GM19023 (cell line): ENCODE results near the gene AGPAT3.

Experiments
- ATAC-seq: cut with Tn5 transposase; IDR thresholded peaks from one replicate; pipeline ENCODE4 v1.9.1; 2021; ENCODE audit warnings: mild to moderate bottlenecking, moderate library complexity; ENCODE audit not compliant: unreplicated experiment

The AGPAT3 gene

DNA sequence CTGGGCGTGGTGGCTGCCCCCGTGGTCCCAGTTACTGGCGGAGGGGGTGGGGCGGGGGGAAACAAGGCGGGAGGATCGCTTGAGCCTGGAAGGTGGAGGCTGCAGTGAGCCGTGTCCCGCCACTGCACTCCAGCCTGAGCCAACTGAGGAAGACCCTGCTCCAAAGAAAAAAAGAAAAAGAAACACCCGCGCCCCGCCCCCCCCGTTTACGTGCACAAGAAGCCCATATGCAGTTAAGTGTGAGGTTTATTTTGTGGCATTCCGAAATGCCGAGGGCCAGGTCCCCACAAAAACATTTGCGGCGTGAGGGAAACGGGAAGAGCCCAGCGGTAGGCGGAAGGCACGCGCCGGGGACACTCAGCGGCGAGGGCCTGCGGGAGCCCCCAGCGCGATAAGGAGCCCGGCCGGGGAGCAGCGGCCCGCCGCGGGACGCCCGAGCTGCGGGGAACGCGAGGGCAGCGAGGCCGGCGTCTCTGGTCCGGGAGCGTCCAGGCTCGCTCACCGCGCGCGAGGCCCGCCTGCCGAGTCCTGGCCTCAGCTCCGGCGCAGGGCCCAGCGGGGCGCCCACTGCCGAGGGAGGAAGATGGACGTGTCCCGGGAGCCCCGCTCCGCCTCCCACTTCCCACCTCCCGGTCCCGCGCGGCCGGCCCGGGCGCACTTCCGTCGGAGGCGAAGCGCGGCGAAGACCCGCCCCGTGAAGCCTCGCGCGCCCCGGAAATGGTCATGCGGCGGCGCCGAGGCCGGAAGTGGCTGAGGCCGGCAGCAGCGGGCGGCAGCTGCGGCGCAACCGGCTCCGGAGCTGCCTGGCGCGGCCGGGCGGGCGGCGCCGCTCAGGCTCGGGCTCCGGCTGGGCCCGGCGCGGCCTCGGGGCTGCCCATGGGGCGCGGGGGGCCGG lies 146.8 kb downstream of the AGPAT3 start, which contains the start of gene TRAPPC10:
Gene TRAPPC10, plus strand, starts transcription at position 731 of the 895 bp plus-strand sequence. CDS start 185 bp downstream, outside the sequence.
- peak; percentile 64 for ATAC-seq

DNA sequence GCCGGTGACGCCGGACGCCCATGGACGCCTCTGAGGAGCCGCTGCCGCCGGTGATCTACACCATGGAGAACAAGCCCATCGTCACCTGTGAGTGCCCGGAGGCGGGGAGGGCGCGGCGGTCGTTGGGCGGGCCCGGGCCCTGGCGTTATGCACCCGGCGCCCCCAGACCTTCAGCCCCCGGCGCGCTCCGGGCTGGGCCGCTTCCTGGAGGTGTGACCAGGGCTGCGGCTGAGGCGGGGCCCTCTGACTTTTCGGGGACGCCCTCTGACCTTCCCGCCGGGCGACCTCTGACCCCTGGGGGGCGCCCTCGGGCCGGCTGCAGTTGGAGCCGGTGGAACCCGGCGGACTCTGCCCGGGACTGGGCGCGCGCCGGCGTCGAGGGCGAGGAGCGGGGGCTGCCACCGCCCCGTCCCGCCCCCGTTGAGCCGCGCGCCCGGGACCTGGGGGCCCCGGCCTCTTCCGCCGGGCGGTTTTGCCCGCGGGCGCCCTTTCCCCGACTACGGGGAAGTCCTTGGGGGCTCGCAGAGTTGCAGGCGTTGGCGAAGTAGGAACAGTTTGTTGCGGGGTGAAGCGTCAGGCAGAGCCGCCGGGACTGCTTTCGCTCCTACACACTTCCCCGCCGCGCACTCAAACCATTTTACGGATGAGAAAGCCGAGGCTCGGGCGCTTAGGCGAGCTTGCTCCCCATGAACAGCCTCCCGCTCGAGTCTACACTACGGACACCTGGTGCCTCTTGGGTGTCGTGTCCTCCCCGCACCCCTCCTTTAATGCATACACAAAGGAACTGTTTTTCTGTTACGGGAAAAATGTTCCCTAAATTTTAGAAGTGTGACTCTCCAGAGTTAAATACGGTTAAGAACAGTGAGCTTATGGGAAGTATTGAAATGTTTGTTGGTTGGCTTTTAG lies 147.7 kb downstream of the AGPAT3 start:
- peak; percentile 56 for ATAC-seq

DNA sequence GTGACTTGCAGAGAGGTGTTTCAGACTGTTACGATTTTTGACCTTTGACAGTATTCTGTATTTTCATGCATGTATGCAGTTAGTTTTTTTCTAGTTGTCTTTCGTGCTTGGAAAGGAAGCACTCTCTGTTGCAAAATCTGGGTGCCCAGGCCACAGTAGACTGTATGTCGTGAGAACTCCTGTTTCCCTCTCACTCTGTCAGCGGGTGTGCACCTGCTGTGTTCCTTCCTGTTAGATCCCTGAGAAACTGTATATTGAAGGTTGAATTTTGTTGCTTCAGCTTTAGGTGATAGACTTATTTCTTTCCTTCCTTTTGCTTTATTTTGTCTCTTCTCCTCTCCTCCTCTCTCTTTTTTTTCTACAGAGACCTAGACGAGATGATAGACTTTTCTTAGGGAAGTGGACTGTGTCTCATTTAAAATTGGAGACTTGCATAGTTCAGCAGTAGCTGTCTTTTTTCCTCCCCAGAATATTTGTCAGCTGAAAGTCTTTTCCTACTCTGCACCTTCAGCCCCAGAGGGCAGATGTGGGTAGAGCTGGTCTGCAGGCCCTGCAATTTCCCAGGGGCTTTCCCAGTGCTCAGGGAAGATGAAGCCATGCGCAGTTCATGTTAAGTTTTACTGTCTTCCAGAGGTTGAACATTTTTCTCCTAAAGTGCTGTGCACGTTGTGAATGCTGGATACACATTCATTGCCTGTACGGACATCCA lies 148.5 kb downstream of the AGPAT3 start:
- no peak for ATAC-seq

DNA sequence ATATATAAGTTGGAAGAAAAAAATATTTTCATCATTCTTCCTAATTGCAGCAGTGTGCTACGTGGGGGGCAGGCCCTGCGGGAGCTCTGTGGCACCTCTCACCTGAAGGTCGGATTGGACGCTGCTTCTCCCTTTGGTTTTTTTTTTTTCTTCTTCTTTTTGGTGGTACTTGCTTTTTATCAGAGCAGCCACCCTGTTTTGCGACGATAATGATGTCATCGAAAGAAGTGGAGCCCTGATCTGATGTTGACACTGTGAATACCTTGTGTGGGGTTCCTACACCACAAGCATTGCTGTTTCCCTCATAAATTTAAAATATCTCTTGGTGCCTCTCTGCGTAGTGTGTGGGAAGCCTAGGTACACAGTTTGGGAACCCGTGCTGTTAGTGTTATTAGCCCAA lies 152.6 kb downstream of the AGPAT3 start:
- ATAC-seq, result no peak

DNA sequence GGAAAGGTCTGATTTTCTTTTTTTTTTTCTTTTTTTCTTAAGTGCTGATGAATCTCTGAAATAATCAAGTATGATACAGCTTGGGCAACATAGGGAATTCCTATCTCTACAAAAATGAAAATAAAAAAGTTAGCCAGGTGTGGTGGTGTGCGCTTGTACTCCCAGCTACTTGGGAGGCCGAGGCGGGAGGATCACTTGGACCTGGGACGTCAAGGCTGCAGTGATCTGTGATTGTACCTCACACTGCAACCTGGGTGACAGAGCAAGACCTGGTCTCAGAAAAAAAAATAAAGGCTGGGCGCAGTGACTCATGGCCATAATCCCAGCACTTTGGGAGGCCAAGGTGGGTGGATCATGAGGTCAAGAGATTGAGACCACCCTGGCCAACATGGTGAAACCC lies 153.1 kb downstream of the AGPAT3 start:
- ATAC-seq, result no peak

DNA sequence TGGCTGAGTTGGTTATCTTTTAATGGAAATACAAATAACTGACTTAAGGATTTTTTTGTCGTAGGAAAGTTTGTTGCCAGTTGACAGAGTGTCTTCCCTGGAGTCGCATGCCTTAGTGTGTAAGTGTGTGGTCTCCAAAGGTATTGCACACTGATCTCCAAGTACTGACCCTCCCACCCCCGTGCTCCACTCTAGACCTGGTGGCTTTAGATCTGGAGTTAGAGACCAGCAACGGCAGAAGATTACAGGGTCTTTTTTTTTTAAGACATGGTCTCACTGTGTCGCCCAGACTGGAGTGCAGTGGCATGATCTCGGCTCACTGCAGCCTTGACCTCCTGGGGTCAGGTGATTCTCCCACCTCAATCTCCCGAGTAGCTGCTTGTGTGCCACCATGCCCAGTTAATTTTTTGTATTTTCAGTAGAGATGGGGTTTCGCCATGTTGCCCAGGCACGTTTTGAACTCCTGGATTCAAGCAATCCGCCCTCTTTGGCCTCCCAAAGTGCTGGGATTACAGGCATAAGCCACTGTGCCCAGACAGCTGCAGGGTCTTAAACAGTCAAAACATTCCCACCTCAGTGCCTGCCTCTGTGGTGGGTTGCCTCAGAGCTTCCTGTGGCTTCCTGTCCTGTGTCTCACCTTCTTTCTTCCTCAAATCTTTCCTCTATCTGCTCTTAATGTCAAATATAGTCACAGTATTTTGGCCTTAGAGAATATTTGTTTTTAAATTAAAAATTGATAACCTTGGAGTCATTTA lies 154.0 kb downstream of the AGPAT3 start:
- ATAC-seq, result no peak

DNA sequence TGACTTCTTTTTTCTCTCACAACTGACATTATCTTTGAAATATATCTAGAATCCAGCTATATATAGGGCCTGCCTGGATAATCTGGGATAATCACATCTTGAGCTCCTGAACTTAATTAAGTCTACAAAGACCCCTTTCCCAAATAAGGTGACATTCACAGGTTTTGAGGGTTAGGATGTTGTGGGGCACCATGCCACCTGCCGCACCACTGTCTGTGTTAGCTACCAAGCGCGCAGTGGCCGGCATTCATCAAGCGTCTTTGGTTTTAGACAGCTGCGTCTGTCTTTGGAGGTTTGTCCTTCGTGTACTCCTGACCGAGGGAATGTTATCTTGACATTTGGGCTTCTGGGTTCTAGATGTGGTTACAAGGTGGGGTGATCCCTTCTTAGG lies 154.5 kb downstream of the AGPAT3 start:
- no peak for ATAC-seq

DNA sequence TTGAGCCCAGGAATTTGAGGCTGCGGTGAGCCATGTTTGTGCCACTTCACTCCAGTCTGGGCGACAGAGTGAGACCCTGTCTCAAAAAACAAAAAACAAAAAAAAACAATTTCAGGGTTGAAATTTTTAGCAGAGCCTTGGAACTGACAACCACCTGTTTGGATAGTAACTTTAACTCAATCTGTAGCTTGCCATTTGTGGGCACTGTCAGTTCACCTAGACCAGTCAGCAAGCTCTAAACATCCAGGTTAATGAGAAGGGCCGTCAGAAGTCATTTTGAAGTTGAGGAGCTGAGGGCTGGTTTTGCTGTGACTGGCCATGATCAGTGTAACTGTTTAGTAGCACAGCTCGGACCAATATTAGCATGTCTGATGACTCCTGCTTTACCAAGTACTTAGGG lies 155.5 kb downstream of the AGPAT3 start:
- ATAC-seq, result no peak

DNA sequence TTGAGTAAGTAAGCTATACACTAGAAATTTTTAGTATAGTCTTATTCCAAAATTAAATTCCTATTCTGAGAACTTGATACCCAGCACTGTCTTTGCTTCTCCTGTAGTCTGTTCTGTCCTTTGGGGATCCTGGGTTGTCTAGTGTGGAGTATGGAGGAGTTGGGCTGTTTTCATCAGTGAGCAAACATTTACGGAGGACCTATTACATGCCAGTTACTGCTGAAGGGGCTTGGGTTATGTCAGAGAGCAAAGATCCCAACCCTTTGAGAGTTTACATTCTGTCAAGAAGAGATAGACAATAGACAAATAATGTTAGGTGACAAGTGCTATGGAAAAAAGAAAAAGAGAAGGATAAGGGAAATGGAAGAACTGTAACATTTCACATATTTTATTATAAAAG lies 156.0 kb downstream of the AGPAT3 start:
- no peak for ATAC-seq

DNA sequence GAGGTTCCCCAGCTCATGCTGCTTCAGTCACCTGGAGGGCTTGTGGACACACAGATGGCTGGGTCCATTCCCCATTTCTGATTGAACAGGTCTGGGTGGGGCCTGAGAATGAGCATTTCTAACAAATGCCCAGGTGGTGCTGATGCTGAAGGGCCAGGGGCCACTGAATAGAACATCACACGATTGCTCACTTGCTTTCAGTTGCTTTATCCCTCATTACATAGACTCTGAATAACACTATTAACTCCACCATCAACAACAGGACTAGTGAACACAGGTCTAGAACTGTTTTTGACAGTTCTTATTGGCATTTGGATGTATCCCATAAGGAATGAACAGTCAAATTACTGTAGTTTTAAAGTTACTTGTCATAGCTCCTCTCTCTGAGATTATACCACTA lies 159.2 kb downstream of the AGPAT3 start:
- ATAC-seq, result no peak

DNA sequence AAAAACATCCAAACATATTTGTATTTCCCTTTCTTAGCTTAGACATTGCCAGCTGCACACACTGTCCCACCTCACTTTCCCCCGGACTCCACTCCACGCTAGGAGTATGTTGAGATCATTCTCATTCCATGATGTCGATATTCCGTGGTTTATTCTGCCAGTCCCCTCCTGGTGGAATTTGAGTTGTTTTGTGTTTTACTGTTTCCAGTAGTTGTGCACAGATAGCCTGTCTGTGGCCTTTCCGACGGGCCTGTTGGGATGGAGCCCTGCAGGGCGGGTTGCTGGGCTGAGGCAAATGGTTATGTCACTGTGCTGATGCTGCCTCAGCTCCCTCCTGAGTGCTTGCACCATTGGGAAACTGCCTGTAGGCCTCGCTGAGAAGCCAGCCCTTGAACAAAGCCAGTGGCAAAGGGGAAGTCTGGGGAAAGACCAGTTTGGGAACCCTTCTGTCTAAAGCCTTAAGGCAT lies 159.9 kb downstream of the AGPAT3 start:
- ATAC-seq, result no peak

DNA sequence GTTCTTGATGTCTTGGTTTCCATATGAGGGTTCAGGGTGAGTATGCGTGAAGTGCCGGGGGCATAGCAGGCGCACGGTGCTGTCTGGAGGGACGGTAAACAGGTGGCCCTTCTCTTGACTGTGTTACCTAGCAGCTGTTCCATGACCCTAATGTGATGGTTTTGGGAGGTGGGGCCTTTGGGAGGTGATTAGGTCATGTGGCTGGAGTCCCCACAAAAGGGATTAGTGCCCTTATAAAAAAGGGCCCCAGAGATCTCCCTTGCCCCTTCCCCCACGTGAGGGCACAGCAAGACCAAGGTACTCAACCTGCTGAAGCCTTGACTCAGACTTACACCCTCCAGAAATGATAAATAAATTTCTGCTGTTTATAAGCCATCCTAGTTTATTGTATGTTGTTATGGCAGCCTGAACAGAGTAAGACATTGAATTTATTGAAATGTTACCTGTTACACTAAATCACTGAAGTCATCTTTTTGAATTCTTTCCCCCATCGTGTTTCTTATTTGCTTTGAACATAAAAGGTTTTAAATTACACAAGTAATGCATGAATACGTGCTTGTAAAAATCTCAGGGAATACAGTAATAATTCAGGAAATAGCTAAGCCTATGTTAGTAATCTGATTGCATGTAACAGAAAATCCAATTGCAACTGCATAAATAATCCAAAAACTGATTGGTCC lies 162.7 kb downstream of the AGPAT3 start:
- no peak for ATAC-seq

DNA sequence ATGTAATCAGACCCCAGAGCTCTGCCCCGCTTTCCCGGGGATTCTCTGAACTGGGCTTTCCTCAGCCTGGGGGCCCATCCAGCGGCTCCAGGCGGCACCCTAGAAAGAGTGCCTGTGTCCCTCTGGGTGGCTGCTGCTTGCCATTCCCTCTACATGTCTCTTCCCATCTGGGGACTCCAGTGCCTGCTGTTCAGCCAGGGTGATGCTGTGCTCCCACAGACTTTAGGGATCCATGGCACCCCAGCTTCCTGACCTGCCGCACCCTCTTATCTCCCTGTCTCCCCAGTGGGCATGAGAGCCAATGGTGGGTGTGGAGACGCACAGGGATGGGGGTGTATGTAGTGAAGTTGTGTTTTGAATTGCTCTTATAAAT lies 163.2 kb downstream of the AGPAT3 start:
- no peak for ATAC-seq

DNA sequence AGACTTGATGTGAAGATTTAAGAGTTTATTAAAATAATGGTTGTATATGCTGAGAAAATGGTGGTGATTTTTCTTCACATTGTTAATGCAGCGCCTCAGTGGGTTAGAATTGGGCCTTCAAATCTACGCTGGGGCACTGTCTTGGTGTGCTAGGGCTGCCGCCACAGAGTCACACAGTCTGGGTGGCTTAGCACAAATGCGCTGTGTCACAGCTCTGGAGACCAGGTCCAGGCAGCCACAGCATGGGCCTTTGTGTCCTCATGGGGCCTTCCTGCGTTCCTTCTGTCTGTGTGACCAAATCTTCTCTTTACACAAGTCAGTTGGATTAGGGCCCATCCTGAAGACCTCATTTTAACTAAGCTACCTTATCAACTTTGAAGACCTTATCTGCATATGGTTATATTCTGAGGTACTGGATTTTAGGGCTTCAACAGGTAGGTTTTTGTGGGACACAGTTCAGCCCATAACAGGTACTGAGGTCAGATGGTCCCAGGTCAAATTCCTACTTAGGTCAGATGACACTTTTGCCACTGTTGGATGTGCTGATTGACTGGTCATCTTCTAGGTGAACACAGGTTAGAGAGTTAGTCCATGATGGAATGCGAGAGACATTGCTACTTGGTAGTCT lies 164.6 kb downstream of the AGPAT3 start:
- ATAC-seq, result no peak

DNA sequence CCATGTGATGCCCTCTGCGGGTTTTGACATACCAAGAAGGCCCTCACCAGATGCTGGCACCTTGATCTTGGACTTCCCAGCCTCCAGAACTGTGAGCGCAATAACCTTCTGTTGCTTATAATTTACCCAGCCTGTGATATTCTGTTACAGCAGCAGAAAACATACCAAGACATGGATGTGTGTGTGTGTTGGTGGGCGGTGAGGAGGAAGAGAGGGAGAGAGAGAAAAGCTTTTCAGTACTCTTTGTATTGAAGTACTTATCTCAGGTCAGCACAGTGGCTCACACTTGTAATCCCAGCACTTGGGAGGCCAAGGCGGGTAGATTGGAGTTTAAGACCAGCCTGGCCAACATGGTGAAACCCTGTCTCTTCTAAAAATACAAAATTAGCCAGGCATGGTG lies 170.2 kb downstream of the AGPAT3 start:
- ATAC-seq, result no peak
